ENCODE results near the gene VAPB. TPM values are rescaled to one million over a fixed set of nuclear protein-coding genes. Genes with fewer than 3 reads are reported as not detected.

The VAPB gene
- total RNA-seq, 1 donor from 2014 or later = 24.1 TPM

DNA sequence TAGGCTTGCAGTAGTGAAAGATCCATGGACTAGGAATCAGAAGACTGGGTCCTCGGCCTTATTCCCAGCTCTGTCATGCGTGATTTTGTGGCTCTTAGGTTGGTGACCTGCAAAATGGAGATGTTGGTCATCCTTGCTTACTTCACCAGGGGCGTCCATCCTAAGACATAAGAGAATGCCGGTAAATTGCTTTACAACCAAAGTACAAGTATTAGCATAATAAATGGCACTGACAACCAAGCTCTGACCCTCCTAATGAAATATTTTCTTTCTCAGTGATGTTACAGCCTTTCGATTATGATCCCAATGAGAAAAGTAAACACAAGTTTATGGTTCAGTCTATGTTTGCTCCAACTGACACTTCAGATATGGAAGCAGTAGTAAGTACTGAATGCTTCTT lies 45.3 kb downstream of the VAPB start:
- no peak for DNase-seq (ENCODE audit: low read depth)
- Histone ChIP-seq H3K4me3 (ENCODE audit: low read depth, low read length) (no peak overlapping the region), H3K36me3 (ENCODE audit: control insufficient read depth, insufficient read depth, low read length) (no peaks in the 10 kb centered on the region), H3K27me3 (ENCODE audit: control insufficient read depth, insufficient read depth, low read length) (no peaks in the 10 kb centered on the region)
- TF ChIP-seq, protein P1, sequence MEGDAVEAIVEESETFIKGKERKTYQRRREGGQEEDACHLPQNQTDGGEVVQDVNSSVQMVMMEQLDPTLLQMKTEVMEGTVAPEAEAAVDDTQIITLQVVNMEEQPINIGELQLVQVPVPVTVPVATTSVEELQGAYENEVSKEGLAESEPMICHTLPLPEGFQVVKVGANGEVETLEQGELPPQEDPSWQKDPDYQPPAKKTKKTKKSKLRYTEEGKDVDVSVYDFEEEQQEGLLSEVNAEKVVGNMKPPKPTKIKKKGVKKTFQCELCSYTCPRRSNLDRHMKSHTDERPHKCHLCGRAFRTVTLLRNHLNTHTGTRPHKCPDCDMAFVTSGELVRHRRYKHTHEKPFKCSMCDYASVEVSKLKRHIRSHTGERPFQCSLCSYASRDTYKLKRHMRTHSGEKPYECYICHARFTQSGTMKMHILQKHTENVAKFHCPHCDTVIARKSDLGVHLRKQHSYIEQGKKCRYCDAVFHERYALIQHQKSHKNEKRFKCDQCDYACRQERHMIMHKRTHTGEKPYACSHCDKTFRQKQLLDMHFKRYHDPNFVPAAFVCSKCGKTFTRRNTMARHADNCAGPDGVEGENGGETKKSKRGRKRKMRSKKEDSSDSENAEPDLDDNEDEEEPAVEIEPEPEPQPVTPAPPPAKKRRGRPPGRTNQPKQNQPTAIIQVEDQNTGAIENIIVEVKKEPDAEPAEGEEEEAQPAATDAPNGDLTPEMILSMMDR (IDR thresholded peaks at IDR 0.05; ENCODE audit: insufficient read depth, low read length, poor library complexity, severe bottlenecking) = no peak

DNA sequence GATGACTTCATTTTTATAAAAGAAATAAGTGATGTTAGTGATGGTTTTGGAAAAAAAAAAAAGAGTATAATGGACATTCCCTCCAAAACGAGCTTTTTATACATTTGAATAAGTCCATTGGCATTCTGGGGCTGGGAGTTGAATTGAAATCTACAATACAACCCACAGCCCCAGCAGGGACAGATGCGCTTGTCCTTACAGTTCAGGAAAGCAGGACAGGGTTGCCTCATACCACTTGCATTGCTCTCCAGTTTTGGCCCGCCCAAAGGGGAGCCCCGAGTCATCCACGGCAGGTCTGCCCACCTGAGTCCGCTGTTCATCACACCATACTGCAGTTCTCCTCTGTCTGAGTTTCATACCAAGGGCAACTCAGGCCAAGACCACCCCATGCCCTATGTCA lies 46.2 kb downstream of the VAPB start:
- TF ChIP-seq, protein P1 (IDR thresholded peaks at IDR 0.05; ENCODE audit: insufficient read depth, low read length, poor library complexity, severe bottlenecking) = no peak
- H3K36me3 ChIP-seq (ENCODE audit: control insufficient read depth, insufficient read depth, low read length) = no peaks in the 10 kb centered on the region
- no peaks in the 10 kb centered on the region for H3K27me3 ChIP-seq (ENCODE audit: control insufficient read depth, insufficient read depth, low read length)
- DNase-seq (ENCODE audit: low read depth) = no peak
- no peak overlapping the region for H3K4me3 ChIP-seq (ENCODE audit: low read depth, low read length)

DNA sequence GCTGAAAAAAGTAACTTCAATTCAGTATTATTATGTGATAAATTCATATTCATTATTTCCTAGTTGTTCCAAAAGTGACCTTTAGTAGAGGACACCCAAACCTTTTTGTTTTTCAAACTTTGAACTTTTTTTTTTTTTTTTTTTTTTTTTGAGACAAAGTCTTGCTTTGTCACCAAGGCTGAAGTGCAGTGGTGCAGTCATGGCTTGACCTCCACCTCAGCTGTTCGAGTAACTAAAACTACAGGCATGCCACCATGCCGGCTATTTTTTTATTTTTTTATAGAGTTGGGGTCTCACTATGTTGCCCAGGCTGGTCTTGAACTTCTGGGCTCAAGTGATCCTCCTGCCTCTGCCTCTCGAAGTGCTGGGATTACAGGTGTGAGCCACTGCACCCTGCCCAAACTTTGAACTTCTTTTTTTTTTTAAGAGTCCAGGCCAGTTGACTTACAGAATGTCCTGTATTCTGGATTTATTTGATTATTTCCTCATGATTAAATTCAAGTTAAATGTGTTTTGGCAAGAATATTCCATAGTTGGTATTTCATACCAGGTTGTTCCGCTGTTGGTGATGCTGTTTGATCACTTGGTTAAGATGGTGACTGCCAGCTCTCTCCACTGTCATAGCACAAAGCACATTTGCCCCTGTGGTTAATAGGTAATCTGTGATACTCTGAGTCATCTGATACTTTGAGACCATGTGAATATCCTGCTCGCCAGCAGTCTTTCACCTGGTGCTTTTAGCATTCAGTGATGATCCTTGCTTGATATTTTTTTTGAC lies 48.0 kb downstream of the VAPB start:
- Histone ChIP-seq H3K4me3 (ENCODE audit: low read depth, low read length) (no peak overlapping the region), H3K36me3 (ENCODE audit: control insufficient read depth, insufficient read depth, low read length) (no peaks in the 10 kb centered on the region), H3K27me3 (ENCODE audit: control insufficient read depth, insufficient read depth, low read length) (no peaks in the 10 kb centered on the region)
- peak; percentile 61 for DNase-seq (ENCODE audit: low read depth)
- TF ChIP-seq, protein P1 (IDR thresholded peaks at IDR 0.05; ENCODE audit: insufficient read depth, low read length, poor library complexity, severe bottlenecking) = no peak

DNA sequence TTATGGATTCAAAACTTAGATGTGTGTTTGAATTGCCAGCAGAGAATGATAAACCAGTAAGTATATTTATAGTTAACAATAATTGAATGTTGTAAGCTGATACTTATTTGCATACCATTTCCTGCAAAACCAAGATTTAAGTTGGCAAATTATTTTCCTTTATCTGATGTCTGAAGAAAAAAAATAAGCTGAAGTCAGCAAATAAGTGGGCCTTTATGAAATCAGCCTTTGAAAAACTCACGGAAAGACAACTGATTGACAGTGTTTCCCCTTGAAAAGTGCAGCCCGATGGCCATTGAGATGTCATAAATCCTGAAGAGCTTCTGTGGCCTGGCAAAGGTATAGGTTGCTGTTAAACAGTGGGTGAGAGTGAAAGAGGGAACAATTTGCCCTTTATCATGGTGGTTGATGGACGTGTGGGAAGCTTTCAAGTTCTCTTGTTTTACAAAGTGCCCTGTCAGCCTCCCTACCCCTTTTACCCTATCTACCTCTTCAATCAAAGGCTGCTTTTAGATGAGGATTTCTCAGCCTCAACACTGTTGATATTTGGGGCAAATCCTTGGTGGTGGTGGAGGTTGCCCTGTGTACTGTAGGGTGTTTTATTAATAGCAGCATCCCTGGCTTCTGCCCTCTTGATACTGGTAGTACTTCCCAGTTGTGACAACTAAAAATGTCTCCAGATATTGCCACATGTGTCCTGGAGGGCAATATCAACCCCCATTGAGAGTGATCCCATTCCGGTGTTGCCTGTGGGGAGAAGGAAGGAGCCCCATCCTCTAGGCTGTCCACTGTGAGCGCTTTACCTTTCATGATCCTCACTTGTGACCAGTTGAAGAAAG lies 50.2 kb downstream of the VAPB start:
- TF ChIP-seq, protein P1 (IDR thresholded peaks at IDR 0.05; ENCODE audit: insufficient read depth, low read length, poor library complexity, severe bottlenecking) = no peak
- Histone ChIP-seq H3K36me3 (ENCODE audit: control insufficient read depth, insufficient read depth, low read length) (no peaks in the 10 kb centered on the region), H3K4me3 (ENCODE audit: low read depth, low read length) (no peak overlapping the region)

DNA sequence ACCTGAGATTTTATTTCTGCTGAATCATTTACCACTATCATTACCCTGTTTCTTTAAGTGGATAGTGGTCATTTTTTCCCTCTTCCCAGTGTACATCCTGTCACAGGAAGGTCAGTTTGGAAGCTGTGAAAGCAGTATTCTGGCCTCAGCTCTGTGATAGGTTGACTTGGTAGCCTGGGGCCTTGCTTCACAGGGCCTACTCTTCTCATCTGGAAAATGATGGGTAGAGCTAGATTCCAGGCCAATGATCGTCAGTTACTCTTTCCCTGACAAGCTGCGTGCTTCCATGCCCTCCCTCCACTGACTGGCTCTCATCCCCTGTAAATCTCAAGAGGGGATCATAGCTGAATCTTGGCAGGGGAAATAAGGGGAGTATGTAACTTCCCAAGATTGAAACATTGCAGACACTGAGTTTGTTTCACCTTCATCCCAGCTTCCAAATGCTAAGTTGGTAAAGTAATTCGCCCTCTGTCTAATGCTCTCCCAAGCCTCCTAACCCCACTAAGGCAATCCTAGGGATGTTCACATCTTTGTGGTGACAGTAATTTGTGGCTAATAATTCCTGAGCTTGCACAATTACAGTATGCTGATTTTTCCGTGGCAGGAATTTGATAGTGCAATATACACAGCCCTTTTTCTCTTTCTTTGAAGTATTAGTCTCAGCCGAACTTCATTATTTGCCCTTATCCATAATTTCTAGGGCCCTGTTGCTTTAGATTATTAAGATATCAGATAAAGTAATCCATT lies 51.2 kb downstream of the VAPB start:
- Histone ChIP-seq H3K27me3 (ENCODE audit: control insufficient read depth, insufficient read depth, low read length) (no peaks in the 10 kb centered on the region), H3K4me3 (ENCODE audit: low read depth, low read length) (no peak overlapping the region), H3K36me3 (ENCODE audit: control insufficient read depth, insufficient read depth, low read length) (no peaks in the 10 kb centered on the region)
- TF ChIP-seq, protein P1 (IDR thresholded peaks at IDR 0.05; ENCODE audit: insufficient read depth, low read length, poor library complexity, severe bottlenecking) = no peak
- no peak for DNase-seq (ENCODE audit: low read depth)

More for the DNA sequence above, 50.2 kb downstream of the VAPB start:
- no peaks in the 10 kb centered on the region for H3K27me3 ChIP-seq (ENCODE audit: control insufficient read depth, insufficient read depth, low read length)
- no peak for DNase-seq (ENCODE audit: low read depth)
